ENCODE results near the gene WFS1.

Gene WFS1

GRCh38 chr4:6303943-6304342 is 34.3 kb downstream of the WFS1 start:
- H3K4me3 ChIP-seq (replicated peaks; ENCODE audit: low read depth, low read length): no peak overlapping the region
- no peak for TF ChIP-seq CTCF (IDR thresholded peaks at IDR 0.05; ENCODE audit: low read depth, low read length, missing control alignments)
- DNase-seq (ENCODE audit: extremely low read depth, low read depth): no peak

GRCh38 chr4:6306299-6306698 is 36.6 kb downstream of the WFS1 start:
- no peak overlapping the region for H3K4me3 ChIP-seq (replicated peaks; ENCODE audit: low read depth, low read length)
- TF ChIP-seq CTCF (IDR thresholded peaks at IDR 0.05; ENCODE audit: low read depth, low read length, missing control alignments): no peak

GRCh38 chr4:6307230-6307629 is 37.6 kb downstream of the WFS1 start:
- DNase-seq (ENCODE audit: extremely low read depth, low read depth): no peak

More at GRCh38 chr4:6306299-6306698, 36.6 kb downstream of the WFS1 start:
- no peak for DNase-seq (ENCODE audit: extremely low read depth, low read depth)

GRCh38 chr4:6307891-6308290 is 38.2 kb downstream of the WFS1 start:
- no peak for DNase-seq (ENCODE audit: extremely low read depth, low read depth)
- H3K4me3 ChIP-seq (replicated peaks; ENCODE audit: low read depth, low read length): no peak overlapping the region
- TF ChIP-seq CTCF (IDR thresholded peaks at IDR 0.05; ENCODE audit: low read depth, low read length, missing control alignments): no peak

More at GRCh38 chr4:6307230-6307629, 37.6 kb downstream of the WFS1 start:
- TF ChIP-seq CTCF (IDR thresholded peaks at IDR 0.05; ENCODE audit: low read depth, low read length, missing control alignments): no peak
- H3K4me3 ChIP-seq (replicated peaks; ENCODE audit: low read depth, low read length): no peak overlapping the region

GRCh38 chr4:6308899-6309643 is 39.4 kb downstream of the WFS1 start:
- no peak for TF ChIP-seq CTCF (IDR thresholded peaks at IDR 0.05; ENCODE audit: low read depth, low read length, missing control alignments)
- H3K4me3 ChIP-seq (replicated peaks; ENCODE audit: low read depth, low read length): peak overlapping the region; percentile 24
- no peak for DNase-seq (ENCODE audit: extremely low read depth, low read depth)

- no peak for DNase-seq (ENCODE audit: extremely low read depth, low read depth)
- H3K4me3 ChIP-seq (replicated peaks; ENCODE audit: low read depth, low read length): no peak overlapping the region
- no peak for TF ChIP-seq CTCF (IDR thresholded peaks at IDR 0.05; ENCODE audit: low read depth, low read length, missing control alignments)
Measured at GRCh38 chr4:6309777-6310176, 40.1 kb downstream of the WFS1 start.

GRCh38 chr4:6313216-6313615 is 43.6 kb downstream of the WFS1 start:
- DNase-seq (ENCODE audit: extremely low read depth, low read depth): no peak
- TF ChIP-seq CTCF (IDR thresholded peaks at IDR 0.05; ENCODE audit: low read depth, low read length, missing control alignments): no peak
- no peak overlapping the region for H3K4me3 ChIP-seq (replicated peaks; ENCODE audit: low read depth, low read length)

All from HFF-Myc (cell line).